ENCODE measurements around the gene ANKRD44. TPM values are rescaled to one million over a fixed set of nuclear protein-coding genes. Genes with fewer than 3 reads are reported as not detected.

ANKRD44 gene
- total and polyA plus RNA-seq, 12 donors: 1.1 to 20.1 (median 6.9) TPM

DNA sequence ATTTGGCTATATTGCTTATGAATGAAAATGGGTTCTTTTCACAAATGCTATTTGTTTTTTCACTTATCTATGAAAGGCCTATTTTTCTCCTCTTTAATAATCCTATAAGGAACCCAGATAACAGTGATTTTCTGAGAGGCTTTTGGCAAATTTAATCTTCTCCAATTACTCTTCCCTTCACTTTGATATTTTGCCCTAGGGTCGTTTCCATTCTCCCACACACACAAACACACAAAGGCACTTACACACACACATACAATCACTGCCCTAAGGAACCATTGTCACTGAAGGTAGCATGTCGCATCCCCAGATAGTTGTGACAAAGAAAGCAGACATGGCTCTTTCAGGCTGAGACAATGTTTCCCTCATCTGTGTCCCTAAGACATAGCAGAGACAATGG lies 213.9 kb downstream of the ANKRD44 start:
- intact Hi-C loops (cut with DNase I): no loop called here
- H3K27ac ChIP-seq: peak overlapping the region in 7 of 10 donors; percentile 29 to 64 (median 46)
- H3K4me3 ChIP-seq: no peak overlapping the region
- no peaks in the 10 kb centered on the region for H3K27me3 ChIP-seq
- no peaks in the 10 kb centered on the region for H3K9me3 ChIP-seq
- WGBS, 2 donors: 89 to 90% methylated on average over 2 of the region's 2 CpGs
- TF ChIP-seq, protein P1, sequence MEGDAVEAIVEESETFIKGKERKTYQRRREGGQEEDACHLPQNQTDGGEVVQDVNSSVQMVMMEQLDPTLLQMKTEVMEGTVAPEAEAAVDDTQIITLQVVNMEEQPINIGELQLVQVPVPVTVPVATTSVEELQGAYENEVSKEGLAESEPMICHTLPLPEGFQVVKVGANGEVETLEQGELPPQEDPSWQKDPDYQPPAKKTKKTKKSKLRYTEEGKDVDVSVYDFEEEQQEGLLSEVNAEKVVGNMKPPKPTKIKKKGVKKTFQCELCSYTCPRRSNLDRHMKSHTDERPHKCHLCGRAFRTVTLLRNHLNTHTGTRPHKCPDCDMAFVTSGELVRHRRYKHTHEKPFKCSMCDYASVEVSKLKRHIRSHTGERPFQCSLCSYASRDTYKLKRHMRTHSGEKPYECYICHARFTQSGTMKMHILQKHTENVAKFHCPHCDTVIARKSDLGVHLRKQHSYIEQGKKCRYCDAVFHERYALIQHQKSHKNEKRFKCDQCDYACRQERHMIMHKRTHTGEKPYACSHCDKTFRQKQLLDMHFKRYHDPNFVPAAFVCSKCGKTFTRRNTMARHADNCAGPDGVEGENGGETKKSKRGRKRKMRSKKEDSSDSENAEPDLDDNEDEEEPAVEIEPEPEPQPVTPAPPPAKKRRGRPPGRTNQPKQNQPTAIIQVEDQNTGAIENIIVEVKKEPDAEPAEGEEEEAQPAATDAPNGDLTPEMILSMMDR (IDR thresholded peaks at IDR 0.05): no peak
- ATAC-seq (no peak), DNase-seq (no peak)
- peaks cover 0 to 75% (median 0%) of the 10 kb centered on the region in 9 donors for H3K36me3 ChIP-seq
- H3K4me1 ChIP-seq: peaks cover 0 to 4% (median 0%) of the 10 kb centered on the region in 9 donors

DNA sequence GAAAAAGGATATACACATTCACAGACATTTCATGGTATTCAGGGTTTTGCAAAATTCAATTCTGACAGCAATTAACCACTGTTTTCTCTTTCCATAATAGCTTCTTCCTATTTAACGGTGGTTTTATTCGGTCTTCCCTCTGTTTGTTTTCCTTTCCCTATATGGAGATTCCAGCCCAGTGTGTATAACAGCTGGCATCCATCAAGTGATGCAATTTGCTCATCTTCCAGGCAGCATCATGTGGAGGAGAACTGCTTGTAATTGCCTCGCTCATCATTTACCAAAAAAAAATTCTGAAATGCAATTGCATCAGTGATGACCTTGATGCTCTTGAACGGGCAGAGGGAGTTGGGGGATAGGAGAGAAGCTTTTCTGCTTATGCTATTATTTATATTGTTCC lies 218.1 kb downstream of the ANKRD44 start:
- TF ChIP-seq, protein P1 (IDR thresholded peaks at IDR 0.05): no peak
- Histone ChIP-seq H3K27me3 (no peaks in the 10 kb centered on the region), H3K4me1 (peaks cover 0 to 12% (median 0%) of the 10 kb centered on the region in 9 donors), H3K4me3 (no peak overlapping the region), H3K9me3 (no peaks in the 10 kb centered on the region), H3K36me3 (peaks cover 0 to 50% (median 0%) of the 10 kb centered on the region in 9 donors), H3K27ac (peak overlapping the region in 3 of 10 donors; percentile 7 to 59 (median 15))
- peak in 6 of 8 donors; percentile 61 to 81 (median 68) for ATAC-seq
- intact Hi-C loops (cut with DNase I): no loop called here
- DNase-seq: peak in 1 of 2 donors; percentile 23
- WGBS, 2 donors: 58 to 64% methylated on average over 4 of the region's 4 CpGs

DNA sequence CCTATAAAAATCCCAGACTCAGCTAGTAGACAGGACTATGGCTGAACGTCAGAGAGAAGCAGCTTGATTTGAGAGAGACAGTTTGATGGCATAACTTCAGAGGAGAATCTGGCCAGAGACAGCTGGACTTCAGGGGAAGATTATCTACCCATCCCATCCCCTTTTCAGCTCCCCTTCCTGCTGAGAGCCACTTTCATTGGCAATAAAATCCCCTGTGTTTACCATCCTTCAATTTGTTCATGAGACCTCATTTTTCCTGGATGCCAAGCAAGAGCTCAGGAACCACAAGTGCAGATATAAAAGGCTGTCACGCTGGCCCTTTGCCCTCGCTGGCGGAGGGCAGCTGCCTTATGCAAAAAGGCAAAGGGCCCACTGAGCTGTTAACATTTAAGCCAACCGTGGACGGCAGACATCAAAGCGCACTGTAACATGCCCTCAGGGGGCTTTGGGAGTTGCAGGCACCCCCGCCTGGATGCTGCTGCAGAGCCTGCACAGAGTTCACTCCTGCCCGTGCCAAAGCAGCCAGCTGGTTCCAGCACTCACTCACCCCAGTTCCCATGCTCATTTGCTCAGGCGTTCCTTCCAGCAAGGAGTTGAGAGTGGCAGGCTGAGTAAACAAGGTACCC lies 219.7 kb downstream of the ANKRD44 start:
- Histone ChIP-seq H3K4me3 (no peak overlapping the region), H3K9me3 (no peaks in the 10 kb centered on the region), H3K36me3 (peaks cover 0 to 40% (median 0%) of the 10 kb centered on the region in 9 donors), H3K4me1 (peaks cover 0 to 23% (median 0%) of the 10 kb centered on the region in 9 donors), H3K27me3 (no peaks in the 10 kb centered on the region), H3K27ac (no peak overlapping the region)
- ATAC-seq (peak in 1 of 8 donors; percentile 55), DNase-seq (no peak)
- intact Hi-C loops (cut with DNase I): no loop called here
- TF ChIP-seq, protein P1 (IDR thresholded peaks at IDR 0.05): no peak
- WGBS, 2 donors: 86 to 90% methylated on average over 10 of the region's 10 CpGs

DNA sequence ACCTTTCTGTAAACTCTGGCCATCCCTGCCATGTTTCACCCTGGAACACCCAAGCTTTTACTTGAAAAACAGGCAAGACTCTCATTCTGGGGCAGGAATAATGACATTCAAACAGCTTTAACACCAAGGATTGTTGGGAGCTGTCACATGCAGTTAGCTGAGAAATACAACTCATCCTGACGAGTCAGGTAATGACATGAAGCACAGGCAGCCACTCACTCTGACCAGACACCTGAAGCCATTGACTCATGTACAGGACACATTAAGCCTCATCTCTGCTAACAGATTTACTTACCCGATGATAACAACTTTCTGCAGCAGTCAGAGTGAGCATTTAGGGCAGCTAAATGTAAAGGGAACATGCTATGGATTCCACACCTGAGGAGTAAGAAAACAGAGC lies 220.9 kb downstream of the ANKRD44 start:
- Histone ChIP-seq H3K36me3 (peaks cover 0 to 29% (median 0%) of the 10 kb centered on the region in 9 donors), H3K4me1 (peaks cover 0 to 26% (median 0%) of the 10 kb centered on the region in 9 donors), H3K27me3 (no peaks in the 10 kb centered on the region), H3K4me3 (no peak overlapping the region), H3K27ac (peak overlapping the region in 3 of 10 donors; percentile 3 to 37 (median 4)), H3K9me3 (no peaks in the 10 kb centered on the region)
- 91 to 93% methylated on average over 2 of the region's 2 CpGs for WGBS, 2 donors
- intact Hi-C loops (cut with DNase I): no loop called here
- DNase-seq: no peak
- TF ChIP-seq, protein P1 (IDR thresholded peaks at IDR 0.05): no peak
- ATAC-seq: no peak
